ENCODE data around the gene GAL.

Gene GAL

GRCh38 chr11:68683121-68683520 lies 1.2 kb upstream of the GAL start:
- no peak for DNase-seq

GRCh38 chr11:68683536-68684384 lies 584 bp upstream of the GAL start:
- no peak for DNase-seq

- DNase-seq = no peak
These were observed 1.5 kb downstream of the GAL start for GRCh38 chr11:68685656-68686380.

GRCh38 chr11:68686486-68686885 lies 2.1 kb downstream of the GAL start:
- DNase-seq = no peak

- no peak for DNase-seq
These were observed 3.0 kb downstream of the GAL start for GRCh38 chr11:68687311-68687710.

GRCh38 chr11:68687986-68688385 lies 3.6 kb downstream of the GAL start:
- no peak for DNase-seq

- DNase-seq = no peak
These were observed 4.5 kb downstream of the GAL start for GRCh38 chr11:68688881-68689280.

GRCh38 chr11:68689737-68690625 lies 5.6 kb downstream of the GAL start:
- DNase-seq = no peak

GRCh38 chr11:68690671-68691401 lies 6.5 kb downstream of the GAL start:
- no peak for DNase-seq

- no peak for DNase-seq
These were observed 7.0 kb downstream of the GAL start for GRCh38 chr11:68691402-68691784.

GRCh38 chr11:68692115-68692514 lies 7.8 kb downstream of the GAL start:
- no peak for DNase-seq

- DNase-seq = no peak
These were observed 8.6 kb downstream of the GAL start for GRCh38 chr11:68692871-68693483.

GRCh38 chr11:68693484-68693882 lies 9.1 kb downstream of the GAL start:
- DNase-seq = no peak

GRCh38 chr11:68694431-68695297 lies 10.3 kb downstream of the GAL start:
- DNase-seq = no peak

GRCh38 chr11:68695531-68695930 lies 11.2 kb downstream of the GAL start:
- DNase-seq = no peak

- no peak for DNase-seq
These were observed 14.6 kb downstream of the GAL start for GRCh38 chr11:68698993-68699392.

GRCh38 chr11:68704887-68705286 lies 20.5 kb downstream of the GAL start:
- DNase-seq = no peak

GRCh38 chr11:68707527-68707926 lies 23.2 kb downstream of the GAL start:
- no peak for DNase-seq

GRCh38 chr11:68709062-68709461 lies 24.7 kb downstream of the GAL start:
- DNase-seq = no peak

GRCh38 chr11:68710409-68710808 lies 26.1 kb downstream of the GAL start:
- no peak for DNase-seq

GRCh38 chr11:68711114-68711513 lies 26.8 kb downstream of the GAL start:
- no peak for DNase-seq

All from NCI-H1092 (cell line).